Neural cell (in vitro differentiated cells): ENCODE results near the gene GXYLT2.

Experiments
- CTCF ChIP-seq: fragments of 450-650 bp; IDR thresholded peaks from 2 replicates; pipeline ENCODE4 v1.5.1; 2014; ENCODE audit warnings: antibody characterized with exemption, mild to moderate bottlenecking, moderate library complexity; ENCODE audit not compliant: poor library complexity, severe bottlenecking
- EP300 ChIP-seq: fragments of 450-650 bp; conservative IDR thresholded peaks from 2 replicates; pipeline ENCODE4 v1.6.1; 2014; ENCODE audit warnings: antibody characterized with exemption, mild to moderate bottlenecking, moderate library complexity; ENCODE audit not compliant: poor library complexity, severe bottlenecking
- EZH2 ChIP-seq: fragments of 200-600, 300-800 bp; shearing (Covaris generic), sonication (generic); IDR thresholded peaks from 2 replicates; pipeline ENCODE4 v1.6.1; 2014; ENCODE audit warnings: antibody characterized with exemption, low read length, borderline replicate concordance, mild to moderate bottlenecking; ENCODE audit not compliant: insufficient read depth, poor library complexity, severe bottlenecking
- POLR2AphosphoS5 ChIP-seq: IDR thresholded peaks from 2 replicates; pipeline ENCODE4 v1.6.1; 2012
- RAD21 ChIP-seq: fragments of 450-650 bp; conservative IDR thresholded peaks from 2 replicates; pipeline ENCODE4 v1.6.1; 2014; ENCODE audit warnings: antibody characterized with exemption, mild to moderate bottlenecking, moderate library complexity
- TAF1 ChIP-seq: IDR thresholded peaks from 2 replicates; pipeline ENCODE4 v1.6.1; 2012; ENCODE audit warnings: low read depth

- no peak for TF ChIP-seq CTCF
- no peak for TF ChIP-seq POLR2AphosphoS5
- no peak for TF ChIP-seq EZH2
- TF ChIP-seq RAD21 = no peak
- TF ChIP-seq EP300 = no peak
- no peak for TF ChIP-seq TAF1
These were observed 9.3 kb downstream of the GXYLT2 start for GRCh38 chr3:72896996-72897757.
